ENCODE data around the gene SRGAP3.

Gene SRGAP3

DNA sequence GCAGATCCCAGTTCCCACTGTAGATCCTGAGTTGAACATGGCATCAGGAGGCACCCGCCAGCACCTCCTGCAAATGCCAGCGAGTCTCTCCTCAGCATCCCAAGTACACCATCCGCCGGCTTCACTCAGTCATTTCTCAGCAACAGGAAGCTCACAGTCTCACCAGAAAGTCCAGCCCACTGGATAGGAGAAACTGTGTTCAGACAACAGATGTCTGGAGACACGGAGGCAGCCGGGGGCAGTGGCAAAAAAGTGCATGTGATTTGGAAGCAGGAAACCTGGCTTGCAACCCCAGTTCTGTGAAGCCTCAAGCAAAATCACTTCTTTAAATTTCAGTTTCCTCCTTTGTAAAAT lies 68.7 kb downstream of the SRGAP3 start:
- DNase-seq (ENCODE audit: extremely low read depth in 1 of 2, low read depth in 1 of 2), result no peak

- no peak for DNase-seq (ENCODE audit: extremely low read depth in 1 of 2, low read depth in 1 of 2)
Observed at GRCh38 chr3:9179826-9180763, 69.4 kb downstream of the SRGAP3 start.

DNA sequence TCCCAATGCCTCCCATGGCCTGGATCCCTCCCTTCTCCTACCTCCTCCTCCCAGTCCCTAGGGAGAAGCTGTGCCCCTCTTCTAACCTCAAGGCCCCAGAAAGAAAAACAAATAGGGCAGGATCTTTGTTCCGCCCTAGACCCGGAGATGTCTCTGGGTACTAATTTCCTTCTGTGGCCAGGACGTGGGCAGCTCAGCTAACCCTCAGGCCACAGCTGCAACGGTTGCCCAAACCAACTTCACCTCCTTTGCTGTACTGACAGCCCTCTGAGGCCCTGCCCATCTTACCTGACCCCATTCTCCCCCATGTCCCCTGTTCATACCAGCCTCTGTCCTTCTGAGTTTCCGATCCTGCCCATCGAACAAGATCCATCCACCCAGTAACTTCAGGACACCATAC lies 70.7 kb downstream of the SRGAP3 start:
- no peak for DNase-seq (ENCODE audit: extremely low read depth in 1 of 2, low read depth in 1 of 2)

DNA sequence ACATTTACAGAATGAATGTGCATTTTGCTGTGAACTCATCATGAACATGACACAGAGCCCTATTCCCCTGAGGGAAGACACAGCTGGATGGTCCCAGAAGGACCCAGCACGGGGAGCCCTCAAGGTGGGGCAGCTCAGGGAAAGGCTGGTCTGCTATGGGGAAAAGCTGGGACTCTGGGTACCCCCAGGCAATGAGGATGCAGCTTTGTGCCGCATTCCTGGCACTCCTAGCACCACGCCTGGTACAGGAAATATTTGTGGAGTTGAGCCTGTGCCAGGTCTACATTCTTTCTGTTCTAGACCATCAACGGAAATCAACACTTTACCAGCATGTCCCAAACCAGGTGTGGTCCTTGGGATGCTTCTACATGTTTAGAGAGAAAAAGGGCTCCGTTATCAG lies 74.0 kb downstream of the SRGAP3 start:
- DNase-seq (ENCODE audit: extremely low read depth in 1 of 2, low read depth in 1 of 2), result no peak

DNA sequence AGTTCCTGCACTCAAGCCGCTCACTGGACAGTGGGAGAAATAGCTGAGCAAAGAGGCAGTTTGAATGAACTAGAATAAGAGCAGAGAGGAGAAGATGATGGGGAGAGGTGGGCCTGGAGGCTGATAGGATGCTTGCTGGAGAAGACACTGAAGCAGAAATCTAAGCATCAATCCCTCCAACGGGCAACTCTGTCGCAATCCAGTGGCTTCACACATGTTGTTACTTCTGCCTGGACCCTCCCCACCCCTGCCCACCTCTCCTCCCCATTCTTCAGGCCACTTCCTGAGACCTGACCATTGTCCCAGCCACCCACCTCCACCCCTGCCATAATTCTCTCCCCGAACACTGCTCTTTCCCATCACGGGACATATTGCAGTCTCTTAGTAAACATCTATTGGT lies 76.0 kb downstream of the SRGAP3 start:
- no peak for DNase-seq (ENCODE audit: extremely low read depth in 1 of 2, low read depth in 1 of 2)

DNA sequence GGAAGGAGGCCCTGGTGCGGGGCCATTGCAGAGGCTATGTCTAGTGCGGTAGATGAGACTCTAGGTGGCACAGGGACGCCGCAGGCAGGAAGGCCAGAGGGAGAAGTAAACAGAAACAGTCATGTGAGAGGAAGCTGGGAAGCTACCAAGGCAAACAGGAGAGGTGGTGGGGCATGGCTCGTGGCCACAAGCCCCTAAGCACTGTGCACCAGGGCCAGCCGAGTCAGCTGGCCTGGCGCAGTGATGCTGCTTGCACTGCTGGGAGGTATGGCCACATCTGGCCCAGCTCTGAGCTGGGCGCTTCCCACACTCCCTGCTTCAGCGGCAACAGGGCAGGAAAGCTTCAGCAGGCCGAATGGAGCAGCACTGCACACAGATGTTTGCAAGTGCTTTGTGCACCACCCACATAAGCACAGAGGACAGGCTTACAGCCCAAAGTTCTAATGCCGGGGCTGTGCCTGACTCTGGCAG lies 76.6 kb downstream of the SRGAP3 start:
- DNase-seq (ENCODE audit: extremely low read depth in 1 of 2, low read depth in 1 of 2), result no peak

GRCh38 chr3:9170851-9171160 lies 78.6 kb downstream of the SRGAP3 start:
- no peak for DNase-seq (ENCODE audit: extremely low read depth in 1 of 2, low read depth in 1 of 2)

- DNase-seq (ENCODE audit: extremely low read depth in 1 of 2, low read depth in 1 of 2), result no peak
Observed at GRCh38 chr3:9169956-9170850, 79.2 kb downstream of the SRGAP3 start.

GRCh38 chr3:9169326-9169725 lies 80.1 kb downstream of the SRGAP3 start:
- DNase-seq (ENCODE audit: extremely low read depth in 1 of 2, low read depth in 1 of 2), result no peak

DNA sequence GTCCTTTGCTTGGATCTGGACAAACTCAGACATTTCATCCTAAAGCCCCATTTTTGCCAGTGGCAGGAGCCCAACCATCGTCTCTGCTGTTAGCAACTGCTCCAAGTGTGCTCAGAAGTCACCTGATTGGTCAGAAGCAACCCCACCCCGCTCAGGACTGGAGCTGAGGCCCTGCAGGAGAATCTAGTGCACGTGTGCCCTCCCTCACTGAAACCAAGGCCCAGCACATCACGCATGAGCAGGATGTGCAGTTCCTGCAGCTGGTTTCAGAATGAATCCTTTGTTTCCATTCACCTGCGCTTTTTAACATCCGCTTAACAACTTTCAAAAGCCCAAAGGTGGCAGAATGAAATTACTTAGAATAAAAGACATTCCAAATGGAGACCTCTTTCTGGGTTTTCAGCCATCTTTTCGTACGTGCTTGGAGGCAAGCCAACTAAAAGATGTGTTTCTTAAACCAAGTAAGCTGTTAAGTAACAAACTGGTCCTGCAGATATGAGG lies 81.2 kb downstream of the SRGAP3 start:
- no peak for DNase-seq (ENCODE audit: extremely low read depth in 1 of 2, low read depth in 1 of 2)

- DNase-seq (ENCODE audit: extremely low read depth in 1 of 2, low read depth in 1 of 2), result no peak
Observed at GRCh38 chr3:9167222-9167621, 82.2 kb downstream of the SRGAP3 start.

DNA sequence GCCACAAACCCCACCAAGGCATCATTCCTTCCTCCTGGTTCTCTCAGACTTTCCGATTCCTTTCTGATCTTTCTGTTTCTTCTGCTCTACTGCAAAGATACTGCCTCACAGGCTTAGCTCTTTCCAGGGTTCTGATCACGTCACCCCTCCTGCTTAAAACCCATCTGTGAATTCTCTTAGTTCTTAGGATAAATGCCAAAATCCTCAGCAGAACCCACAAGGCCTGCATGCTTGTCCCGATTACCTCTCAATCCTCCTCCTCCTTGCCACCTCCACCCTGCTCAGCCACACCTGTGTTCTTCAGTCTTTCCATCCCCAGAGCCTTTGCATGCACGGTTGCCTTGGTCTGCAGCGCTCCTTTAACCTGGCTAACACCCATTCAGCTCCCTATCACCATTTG lies 84.0 kb downstream of the SRGAP3 start:
- no peak for DNase-seq (ENCODE audit: extremely low read depth in 1 of 2, low read depth in 1 of 2)

DNA sequence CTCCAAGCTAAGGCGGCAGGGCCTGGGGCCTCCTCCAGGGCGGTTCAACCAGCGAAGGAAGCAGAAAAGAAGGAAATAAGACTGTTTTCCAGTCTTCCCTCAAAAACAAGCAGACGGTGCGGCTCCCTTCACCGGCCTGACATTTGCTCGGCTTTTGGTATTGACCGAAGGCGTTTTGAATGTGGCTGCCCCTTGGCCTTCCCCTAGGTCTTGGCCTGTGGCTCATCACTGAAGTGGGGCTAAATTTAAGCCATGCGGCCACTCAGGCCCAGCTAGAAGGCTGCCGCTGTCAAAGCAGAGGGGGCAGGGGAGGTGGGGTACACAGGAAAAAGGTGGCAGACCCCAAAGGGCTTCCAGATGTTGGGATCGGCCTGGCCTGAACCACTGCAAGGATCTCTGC lies 86.2 kb downstream of the SRGAP3 start:
- no peak for DNase-seq (ENCODE audit: extremely low read depth in 1 of 2, low read depth in 1 of 2)

GRCh38 chr3:9161811-9162210 lies 87.6 kb downstream of the SRGAP3 start:
- no peak for DNase-seq (ENCODE audit: extremely low read depth in 1 of 2, low read depth in 1 of 2)

DNA sequence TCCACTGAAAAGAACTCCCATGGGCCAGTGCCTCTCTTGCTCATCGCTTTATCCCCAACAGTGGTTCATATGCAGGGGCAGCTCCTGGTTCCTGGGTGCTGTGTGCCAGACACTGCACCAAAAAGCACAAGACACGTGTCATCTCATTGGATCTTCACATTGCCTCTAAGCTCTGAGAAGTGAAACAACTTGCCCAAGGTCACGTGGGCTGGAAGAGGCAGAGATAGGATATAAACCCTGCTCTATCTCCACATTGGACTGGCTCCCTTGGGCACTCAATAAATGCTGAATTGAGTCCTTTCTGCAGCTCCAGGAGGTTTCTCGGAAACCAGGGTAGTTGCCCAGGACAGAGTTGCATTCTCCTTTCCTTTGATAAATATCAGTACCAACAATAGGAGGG lies 88.1 kb downstream of the SRGAP3 start:
- DNase-seq (ENCODE audit: extremely low read depth in 1 of 2, low read depth in 1 of 2), result no peak

DNA sequence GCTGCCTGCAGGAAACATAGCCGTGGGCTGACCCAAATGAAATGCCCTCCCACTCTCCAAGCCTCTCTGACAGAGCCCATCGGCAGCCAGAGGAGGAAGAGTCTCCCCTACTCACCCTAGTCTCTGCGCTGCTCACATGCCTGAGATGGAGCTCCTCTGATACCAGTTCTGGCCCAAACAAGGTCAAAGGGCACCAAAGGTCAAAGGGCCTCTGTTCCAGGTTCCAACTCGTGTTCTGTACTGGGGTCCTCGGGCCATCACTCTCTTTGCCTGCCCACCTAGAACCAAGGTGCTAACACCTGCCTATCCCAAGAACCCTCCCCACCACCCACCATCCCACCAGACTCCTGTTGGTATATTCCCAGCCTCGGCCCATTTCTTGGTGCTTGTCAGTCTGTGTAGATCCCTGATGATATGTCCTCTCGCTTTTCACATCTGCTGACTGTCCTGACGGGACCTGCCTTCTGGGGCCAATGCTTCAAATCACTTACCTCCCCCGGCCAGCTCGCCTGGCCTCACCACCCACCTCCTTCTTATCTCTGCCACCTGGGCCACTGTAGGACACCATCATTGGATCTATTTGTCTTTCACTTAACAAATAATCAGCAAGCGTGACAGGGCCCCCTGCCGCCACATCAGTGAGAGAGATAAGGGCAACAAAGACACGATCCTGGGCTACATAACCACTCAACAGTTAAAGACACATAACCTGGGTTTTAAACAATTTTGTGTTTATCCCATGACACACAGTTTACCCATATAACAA lies 90.4 kb downstream of the SRGAP3 start:
- no peak for DNase-seq (ENCODE audit: extremely low read depth in 1 of 2, low read depth in 1 of 2)

- no peak for DNase-seq (ENCODE audit: extremely low read depth in 1 of 2, low read depth in 1 of 2)
Observed at GRCh38 chr3:9157651-9158362, 91.6 kb downstream of the SRGAP3 start.

DNA sequence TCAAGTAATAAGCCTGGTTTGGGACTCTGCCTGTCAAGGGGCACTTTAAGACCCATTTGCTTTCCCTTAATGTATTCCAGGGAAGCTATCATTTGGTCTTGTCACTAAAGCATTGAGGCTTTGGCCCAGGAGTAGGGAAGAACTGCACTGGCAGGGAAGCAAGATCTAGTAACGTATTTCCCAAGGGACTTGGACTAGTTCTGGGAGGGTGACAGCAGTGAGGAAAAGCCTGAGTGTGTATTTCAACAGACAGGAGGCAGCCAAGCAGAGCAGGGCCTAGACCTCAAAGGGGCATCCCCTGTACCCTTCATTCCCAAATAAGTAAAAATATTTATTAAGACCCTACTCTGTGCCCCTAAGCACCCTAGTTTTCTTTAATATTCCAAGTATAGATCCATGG lies 92.8 kb downstream of the SRGAP3 start:
- no peak for DNase-seq (ENCODE audit: extremely low read depth in 1 of 2, low read depth in 1 of 2)

- no peak for DNase-seq (ENCODE audit: extremely low read depth in 1 of 2, low read depth in 1 of 2)
Observed at GRCh38 chr3:9155028-9155427, 94.4 kb downstream of the SRGAP3 start.

GRCh38 chr3:9153904-9154619 lies 95.4 kb downstream of the SRGAP3 start:
- DNase-seq (ENCODE audit: extremely low read depth in 1 of 2, low read depth in 1 of 2), result no peak
